ENCODE measurements around the gene ARL15. TPM values are rescaled to one million over a fixed set of nuclear protein-coding genes. Genes with fewer than 3 reads are reported as not detected.

Gene ARL15
- total RNA-seq, 1 donor from 2014 or later = 30.8 TPM

DNA sequence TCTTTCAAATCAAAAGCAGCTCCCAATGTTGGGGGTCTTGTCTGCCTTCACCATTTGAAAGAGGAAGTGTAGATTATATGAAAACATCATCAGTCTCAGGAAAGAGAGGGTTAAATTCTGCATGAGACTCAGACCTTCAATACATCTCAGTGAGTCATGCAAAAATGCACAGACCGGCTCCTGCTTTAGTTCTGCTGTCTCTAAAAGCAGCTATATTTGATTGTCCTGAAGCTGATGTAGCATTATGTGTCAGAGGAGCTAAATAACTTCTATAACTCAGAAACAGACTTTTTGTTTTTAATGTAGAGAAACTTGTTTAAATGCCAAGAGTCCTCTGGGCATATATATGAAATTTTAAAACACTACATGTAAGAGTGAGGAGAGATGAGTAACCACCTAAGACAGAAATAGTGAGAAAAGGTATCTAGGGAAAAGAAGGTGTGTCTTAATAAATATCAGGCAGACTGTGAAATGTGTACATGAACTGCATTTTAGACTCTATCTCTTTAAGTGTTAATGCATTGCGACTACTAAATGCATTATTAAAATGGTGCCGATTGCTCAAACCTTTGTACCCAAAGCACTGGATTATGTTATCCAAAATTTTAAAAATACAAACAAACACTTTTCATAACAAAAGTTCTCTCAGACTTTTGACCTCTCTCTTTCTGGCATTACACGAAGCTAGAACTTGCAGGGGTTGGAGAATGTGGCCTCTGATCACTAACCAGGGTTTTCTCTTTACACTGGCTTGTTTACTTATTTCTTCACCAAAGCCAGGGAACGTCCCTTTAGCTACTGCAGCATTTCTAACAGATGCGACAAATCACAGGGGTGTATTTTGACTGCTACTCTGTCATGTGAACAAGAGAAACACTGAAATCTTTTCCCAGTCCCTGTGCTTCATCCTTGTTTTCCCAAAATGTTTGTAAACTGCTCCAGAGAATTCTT, 302.3 kb downstream of the ARL15 start:
- H3K9me3 ChIP-seq = no peaks in the 10 kb centered on the region
- intact Hi-C loops (cut with DNase I) = no loop called here
- H3K4me1 ChIP-seq = no peaks in the 10 kb centered on the region
- no peak for DNase-seq
- no peaks in the 10 kb centered on the region for H3K27me3 ChIP-seq (ENCODE audit: low read depth)
- H3K36me3 ChIP-seq = no peaks in the 10 kb centered on the region
- ATAC-seq = peak in 1 of 2 donors; percentile 32
- no peak overlapping the region for H3K27ac ChIP-seq
- TF ChIP-seq, protein P1, sequence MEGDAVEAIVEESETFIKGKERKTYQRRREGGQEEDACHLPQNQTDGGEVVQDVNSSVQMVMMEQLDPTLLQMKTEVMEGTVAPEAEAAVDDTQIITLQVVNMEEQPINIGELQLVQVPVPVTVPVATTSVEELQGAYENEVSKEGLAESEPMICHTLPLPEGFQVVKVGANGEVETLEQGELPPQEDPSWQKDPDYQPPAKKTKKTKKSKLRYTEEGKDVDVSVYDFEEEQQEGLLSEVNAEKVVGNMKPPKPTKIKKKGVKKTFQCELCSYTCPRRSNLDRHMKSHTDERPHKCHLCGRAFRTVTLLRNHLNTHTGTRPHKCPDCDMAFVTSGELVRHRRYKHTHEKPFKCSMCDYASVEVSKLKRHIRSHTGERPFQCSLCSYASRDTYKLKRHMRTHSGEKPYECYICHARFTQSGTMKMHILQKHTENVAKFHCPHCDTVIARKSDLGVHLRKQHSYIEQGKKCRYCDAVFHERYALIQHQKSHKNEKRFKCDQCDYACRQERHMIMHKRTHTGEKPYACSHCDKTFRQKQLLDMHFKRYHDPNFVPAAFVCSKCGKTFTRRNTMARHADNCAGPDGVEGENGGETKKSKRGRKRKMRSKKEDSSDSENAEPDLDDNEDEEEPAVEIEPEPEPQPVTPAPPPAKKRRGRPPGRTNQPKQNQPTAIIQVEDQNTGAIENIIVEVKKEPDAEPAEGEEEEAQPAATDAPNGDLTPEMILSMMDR (IDR thresholded peaks at IDR 0.05) = no peak
- H3K4me3 ChIP-seq = no peak overlapping the region

- no peak for ATAC-seq
- H3K36me3 ChIP-seq = no peaks in the 10 kb centered on the region
- no peak overlapping the region for H3K4me3 ChIP-seq
- intact Hi-C loops (cut with DNase I) = no loop called here
- no peak for DNase-seq
- no peaks in the 10 kb centered on the region for H3K9me3 ChIP-seq
- no peaks in the 10 kb centered on the region for H3K27me3 ChIP-seq (ENCODE audit: low read depth)
- TF ChIP-seq, protein P1 (IDR thresholded peaks at IDR 0.05) = no peak
- no peaks in the 10 kb centered on the region for H3K4me1 ChIP-seq
- H3K27ac ChIP-seq = no peak overlapping the region
Measured at GRCh38 chr5:54004697-54005096, 305.7 kb downstream of the ARL15 start.

DNA sequence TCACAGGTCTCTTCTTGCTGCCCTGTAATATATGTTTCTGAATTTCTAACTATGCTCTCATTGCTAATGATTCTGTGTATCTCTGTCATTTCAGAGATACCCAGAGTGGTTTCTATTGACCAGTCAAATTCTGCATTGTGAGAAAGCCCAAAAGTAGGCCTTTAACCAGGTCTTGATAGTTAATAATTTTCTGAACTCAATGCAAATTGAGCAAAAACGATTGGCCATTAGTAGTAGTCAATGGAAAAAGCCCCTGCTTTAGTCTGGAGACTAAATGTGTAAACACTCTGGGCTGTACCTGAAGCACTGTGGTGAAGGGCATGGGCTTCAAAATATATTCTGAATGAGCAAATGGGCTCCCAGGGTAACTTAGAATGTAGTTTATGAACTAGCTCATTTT, 307.6 kb downstream of the ARL15 start:
- TF ChIP-seq, protein P1 (IDR thresholded peaks at IDR 0.05) = no peak

GRCh38 chr5:54001976-54002775, 308.2 kb downstream of the ARL15 start:
- intact Hi-C loops (cut with DNase I) = no loop called here
- no peak for DNase-seq
- Histone ChIP-seq H3K27ac (no peak overlapping the region), H3K36me3 (no peaks in the 10 kb centered on the region), H3K4me1 (no peaks in the 10 kb centered on the region), H3K27me3 (ENCODE audit: low read depth) (no peaks in the 10 kb centered on the region), H3K9me3 (no peaks in the 10 kb centered on the region), H3K4me3 (no peak overlapping the region)
- no peak for ATAC-seq
- TF ChIP-seq, protein P1 (IDR thresholded peaks at IDR 0.05) = no peak

More for the DNA sequence above, 307.6 kb downstream of the ARL15 start:
- Histone ChIP-seq H3K9me3 (no peaks in the 10 kb centered on the region), H3K36me3 (no peaks in the 10 kb centered on the region), H3K4me3 (no peak overlapping the region), H3K27ac (no peak overlapping the region), H3K4me1 (no peaks in the 10 kb centered on the region), H3K27me3 (ENCODE audit: low read depth) (no peaks in the 10 kb centered on the region)
- DNase-seq (no peak), ATAC-seq (no peak)
- intact Hi-C loops (cut with DNase I) = no loop called here

GRCh38 chr5:54000011-54000410, 310.4 kb downstream of the ARL15 start:
- TF ChIP-seq, protein P1 (IDR thresholded peaks at IDR 0.05) = no peak
- no peak overlapping the region for H3K27ac ChIP-seq
- no peak for ATAC-seq
- no peaks in the 10 kb centered on the region for H3K4me1 ChIP-seq
- H3K27me3 ChIP-seq (ENCODE audit: low read depth) = no peaks in the 10 kb centered on the region
- no peak for DNase-seq
- no peaks in the 10 kb centered on the region for H3K36me3 ChIP-seq
- no peak overlapping the region for H3K4me3 ChIP-seq
- H3K9me3 ChIP-seq = no peaks in the 10 kb centered on the region
- intact Hi-C loops (cut with DNase I) = no loop called here
